Cerebellar cortex (tissue), 1 donor: ENCODE data around the gene DOCK4.

Experiments used
- DNase-seq: peaks from one replicate; pipeline ENCODE4 v3.0.0-alpha.2; 2015; ENCODE audit warnings: low spot score

The DOCK4 gene

DNA sequence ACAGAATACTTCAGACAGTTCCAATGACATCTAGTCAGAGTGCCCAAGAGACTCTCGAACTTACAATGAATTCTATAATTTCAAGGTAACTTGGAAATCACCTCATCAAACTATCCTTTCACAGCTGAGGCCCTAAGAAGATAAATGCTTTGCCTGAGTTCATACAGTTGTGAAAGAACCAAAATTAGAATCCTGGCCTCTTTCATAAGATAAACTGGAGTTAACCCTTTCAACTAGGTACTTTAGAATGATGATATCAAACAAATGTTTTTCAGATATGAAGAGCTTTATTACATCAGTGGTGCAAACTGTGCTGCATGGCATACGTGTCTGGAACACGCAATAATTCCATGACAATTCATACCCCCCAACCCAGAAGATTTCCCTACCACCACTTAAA, 17.9 kb downstream of the DOCK4 start:
- DNase-seq = no peak

DNA sequence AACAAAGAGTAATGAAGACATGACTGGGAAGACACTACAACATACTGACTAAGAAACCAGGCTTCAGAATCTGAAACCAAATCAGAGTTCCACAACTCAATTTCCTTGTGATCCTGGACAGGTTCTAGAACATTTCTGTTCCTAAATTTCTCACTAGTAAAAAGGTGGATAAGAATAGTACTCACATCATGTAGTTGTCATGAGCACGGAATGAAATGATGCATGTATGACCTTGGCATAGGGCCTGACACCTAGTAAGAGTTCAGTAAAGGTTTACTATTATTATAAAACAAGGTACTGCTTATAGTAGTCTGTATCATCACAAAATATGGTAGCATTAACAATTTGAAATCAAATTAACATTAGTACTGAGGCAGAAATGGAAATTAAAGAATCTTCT, 19.9 kb downstream of the DOCK4 start:
- DNase-seq = no peak

- no peak for DNase-seq
Observed at GRCh38 chr7:112185005-112185834, 21.0 kb downstream of the DOCK4 start.

GRCh38 chr7:112184455-112184854, 21.7 kb downstream of the DOCK4 start:
- no peak for DNase-seq

- DNase-seq = no peak
Observed at GRCh38 chr7:112183266-112183665, 22.9 kb downstream of the DOCK4 start.

GRCh38 chr7:112182749-112183148, 23.4 kb downstream of the DOCK4 start:
- no peak for DNase-seq

DNA sequence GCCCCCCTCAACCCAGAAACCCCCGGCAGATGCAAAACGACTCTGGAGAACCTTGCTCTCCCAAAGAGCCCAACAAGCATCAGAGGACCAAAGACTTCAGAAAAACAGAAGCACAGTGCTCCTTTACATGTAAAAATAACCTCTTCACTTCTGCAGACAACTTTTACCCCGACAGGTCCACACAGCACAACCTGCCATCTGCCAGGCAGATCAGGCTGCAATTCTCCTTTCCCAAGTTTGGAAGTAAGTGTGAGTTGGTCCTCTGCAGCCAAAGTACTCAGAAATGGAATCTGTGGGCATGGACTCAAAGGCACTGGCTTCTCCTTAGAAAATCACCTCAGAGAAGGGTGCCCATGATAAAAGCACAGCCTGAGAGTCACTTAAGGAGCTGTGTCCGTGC, 26.0 kb downstream of the DOCK4 start:
- DNase-seq = no peak

DNA sequence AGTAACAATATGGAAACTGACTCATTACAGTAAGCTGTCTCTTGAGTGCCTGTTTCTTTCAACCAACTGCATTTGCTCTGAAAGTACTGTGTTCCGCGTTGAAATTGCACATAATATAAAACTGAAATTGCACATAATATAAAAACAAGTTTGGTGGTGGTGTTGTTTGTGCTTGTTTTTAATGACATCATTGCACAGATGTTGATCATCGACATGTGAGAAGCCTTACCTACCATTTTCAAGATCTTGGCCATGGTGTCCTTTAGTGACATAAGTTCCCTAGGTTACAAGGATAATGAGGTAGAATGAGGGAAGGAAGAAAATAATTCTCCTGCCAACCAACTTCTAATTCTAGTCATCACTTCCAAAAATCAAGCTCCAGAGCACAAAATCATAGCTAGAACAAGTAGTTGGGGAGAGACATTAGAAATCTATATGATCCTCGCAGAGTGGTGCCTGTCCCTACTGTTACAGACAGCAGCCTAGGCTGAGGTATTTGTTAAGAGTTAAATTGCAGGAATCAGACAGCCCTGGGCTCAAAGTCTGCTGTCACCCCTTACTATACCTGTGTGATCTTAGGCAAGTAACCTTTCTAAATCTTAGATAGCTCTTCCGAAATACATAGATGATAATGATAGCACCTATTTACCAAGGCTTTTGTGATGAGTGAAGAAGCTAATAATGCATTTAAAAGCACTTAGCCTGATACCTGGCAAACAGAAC, 29.3 kb downstream of the DOCK4 start:
- DNase-seq = no peak

DNA sequence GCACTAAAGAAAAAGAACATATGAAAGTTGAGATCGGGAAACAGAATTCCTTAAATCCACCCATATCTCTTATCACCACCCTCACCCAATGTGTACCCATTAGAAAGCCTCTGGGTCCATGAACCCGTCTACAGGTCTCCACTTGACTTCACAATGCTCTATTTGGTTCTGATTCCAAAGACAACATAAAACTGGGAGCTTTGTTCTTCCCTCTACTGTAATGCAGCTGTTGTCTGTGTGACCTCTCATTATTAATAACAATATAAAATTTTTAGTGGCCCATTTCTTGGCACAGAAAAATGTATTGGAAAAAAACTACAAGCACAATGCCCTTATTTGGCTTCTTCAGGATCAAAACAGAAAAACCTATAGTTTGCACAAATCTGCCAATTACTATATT, 30.0 kb downstream of the DOCK4 start:
- no peak for DNase-seq

DNA sequence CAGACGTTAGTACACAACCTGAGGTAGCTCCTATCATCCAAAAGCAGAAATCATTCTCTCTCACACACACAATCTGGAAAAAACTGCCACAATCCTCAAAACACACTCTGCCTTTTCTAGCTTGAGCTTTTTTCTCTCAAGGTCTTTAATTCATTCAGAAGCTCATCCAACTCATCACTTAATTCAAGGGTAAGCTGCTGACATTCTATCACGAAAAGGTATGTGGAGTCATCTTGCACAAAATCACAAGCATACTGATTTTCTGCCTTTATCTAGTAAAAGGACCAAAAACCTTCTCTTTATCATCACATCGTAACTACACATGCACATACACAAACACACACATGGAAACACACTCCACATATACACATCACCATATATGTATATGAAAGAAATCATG, 32.0 kb downstream of the DOCK4 start:
- DNase-seq = no peak

- peak; percentile 91 for DNase-seq
Observed at GRCh38 chr7:112173568-112173905, 32.7 kb downstream of the DOCK4 start.

DNA sequence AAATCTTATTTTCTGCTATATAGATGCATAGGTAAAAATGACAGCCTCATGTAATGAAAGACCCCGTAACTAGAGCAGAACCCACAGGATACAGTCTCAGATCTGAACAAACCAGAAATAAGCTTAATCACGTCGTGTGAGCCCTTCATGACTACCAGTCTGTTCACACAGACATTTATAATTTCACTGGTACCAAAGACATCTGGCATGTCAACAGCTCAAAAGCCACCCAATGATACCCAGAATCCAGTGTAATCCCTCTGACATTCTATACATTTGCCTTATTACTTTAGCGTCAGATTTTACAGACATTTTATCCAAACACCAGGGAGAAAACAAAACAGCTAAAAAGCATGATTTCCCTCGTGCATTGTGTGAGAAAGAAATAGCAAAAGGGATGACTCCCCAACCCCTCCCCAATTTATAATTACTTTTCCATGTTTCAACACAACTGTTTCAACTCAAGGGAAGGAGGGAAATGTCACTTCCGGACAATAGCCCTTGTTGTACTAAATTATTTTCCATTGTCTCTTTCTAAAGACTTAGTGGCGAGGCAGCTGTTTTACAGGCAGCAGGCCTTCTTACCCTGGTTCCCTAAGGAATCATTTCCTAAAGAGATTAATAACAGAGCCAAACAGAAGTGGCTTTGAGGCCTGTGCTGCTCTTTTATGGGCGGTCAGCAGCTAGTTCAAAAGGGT, 33.2 kb downstream of the DOCK4 start:
- no peak for DNase-seq

- no peak for DNase-seq
Observed at GRCh38 chr7:112171673-112172072, 34.5 kb downstream of the DOCK4 start.

DNA sequence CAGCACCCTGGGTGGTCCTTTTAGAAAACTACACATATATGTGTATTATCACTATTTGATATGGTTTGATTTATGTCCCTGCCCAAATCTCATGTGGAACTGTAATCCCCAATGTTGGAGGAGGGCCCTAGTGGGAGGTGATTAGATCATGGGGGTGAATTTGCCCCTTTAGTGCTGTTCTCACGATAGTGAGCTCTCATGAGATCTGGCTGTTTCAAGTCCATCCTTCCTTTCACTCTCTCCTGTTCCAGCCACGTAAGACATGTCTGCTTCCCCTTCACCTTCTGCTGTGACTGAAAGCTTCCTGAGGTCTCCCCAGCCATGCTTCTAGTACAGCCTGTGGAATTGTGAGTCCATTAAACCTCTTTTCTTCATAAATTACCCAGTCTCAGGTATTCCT, 37.3 kb downstream of the DOCK4 start:
- DNase-seq = no peak

- peak; percentile 92 for DNase-seq
Observed at GRCh38 chr7:112167147-112167546, 39.1 kb downstream of the DOCK4 start.

DNA sequence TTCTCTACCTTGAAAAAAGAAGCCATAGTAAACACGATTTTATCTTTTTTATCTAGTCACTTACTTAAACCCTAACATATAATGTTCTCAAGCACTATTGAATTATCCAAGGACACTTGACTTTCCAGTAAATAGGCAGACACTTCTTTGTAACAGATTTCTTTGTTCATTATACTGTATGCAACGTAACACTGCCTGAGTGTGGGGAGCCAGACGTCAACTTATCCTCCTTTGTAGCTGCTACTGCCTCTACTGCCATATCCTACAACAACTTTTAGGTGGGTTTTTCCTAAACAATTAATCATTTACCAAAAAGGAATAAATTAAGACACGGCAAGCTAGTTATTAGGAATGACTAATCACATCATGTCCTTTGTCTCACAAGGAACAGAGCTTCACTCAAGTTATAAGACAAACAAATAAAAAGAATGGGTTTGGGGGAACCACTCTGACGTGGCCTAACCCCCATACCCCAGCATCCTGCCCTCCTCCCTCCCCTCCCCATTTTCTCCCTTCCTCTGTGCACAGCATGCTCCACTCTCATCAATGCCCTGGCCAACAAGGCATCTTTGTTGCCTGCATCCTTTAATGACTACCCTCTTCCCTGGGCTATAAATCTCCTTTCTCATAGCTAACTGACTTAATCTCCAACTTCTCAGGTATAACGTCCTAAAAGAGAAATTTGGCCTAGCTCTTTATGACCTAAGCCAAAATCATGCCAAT, 43.3 kb downstream of the DOCK4 start:
- DNase-seq = no peak

DNA sequence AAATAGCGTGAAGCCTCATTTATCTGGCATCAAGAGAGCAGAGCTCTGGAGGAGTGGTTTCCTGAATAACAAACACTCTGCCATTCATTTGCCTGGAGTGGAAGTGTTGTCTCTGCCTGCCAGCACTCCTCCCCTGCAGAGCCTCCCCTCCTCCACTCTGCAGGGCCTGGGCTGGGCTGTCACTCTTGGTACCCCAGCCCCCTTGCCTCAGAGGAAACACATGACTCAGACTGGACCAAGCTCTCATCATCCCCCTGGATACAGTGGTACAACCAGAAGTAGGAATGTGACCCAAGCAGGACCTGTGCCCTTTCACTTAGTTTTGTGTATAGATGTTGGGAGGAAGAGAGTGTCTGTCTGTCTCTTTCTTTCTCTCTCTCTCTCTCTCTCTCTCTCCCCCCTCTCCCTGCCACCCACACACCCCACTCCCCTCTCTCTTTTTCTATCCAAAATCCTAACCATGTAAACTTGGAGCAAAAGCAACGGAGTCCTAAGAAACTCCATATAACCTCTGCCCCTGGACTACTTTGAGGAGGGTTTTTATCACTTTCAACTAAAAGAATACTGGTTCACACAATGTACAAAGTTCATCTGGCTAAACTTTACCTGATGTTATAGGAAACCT, 43.9 kb downstream of the DOCK4 start:
- DNase-seq = peak; percentile 47

GRCh38 chr7:112161253-112162141, 44.7 kb downstream of the DOCK4 start:
- no peak for DNase-seq

GRCh38 chr7:112160771-112161150, 45.4 kb downstream of the DOCK4 start:
- no peak for DNase-seq

DNA sequence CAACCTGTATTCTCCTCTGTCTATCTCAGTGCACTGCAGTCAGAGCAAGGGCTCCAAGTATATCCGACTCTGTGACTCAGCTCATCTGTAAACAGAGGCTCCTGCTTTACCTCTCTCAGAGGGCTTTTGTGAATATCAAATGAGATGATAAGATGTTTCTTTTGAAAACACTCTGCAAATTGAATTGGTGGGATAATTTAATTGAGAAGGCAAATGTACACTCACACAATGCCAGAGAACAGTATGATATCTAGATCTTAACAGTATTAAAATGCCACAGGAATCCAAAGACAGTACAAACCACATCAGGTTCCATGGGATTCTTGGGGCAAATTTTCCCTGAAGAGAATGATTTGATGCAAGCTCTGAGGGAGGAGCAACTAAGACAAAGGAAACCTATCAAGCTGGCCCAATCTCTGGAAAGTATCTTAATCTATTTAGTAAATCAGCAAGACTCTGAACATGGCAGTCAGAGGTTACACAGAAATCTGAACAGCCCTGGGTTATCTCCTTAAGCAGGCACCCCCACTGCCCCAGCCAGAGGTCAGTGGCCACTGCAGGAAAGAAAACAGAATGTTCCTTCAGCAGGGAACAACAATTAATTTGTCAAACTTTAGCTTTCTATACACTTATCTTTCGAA, 45.9 kb downstream of the DOCK4 start:
- DNase-seq = peak; percentile 49
